ENCODE data around the gene RPP38. TPM values are rescaled to one million over a fixed set of nuclear protein-coding genes. Genes with fewer than 3 reads are reported as not detected.

Gene RPP38
- total and polyA plus RNA-seq, 2 of the 13 experiments (the other 11 are each of a cell fraction or from before 2014, with no cell fraction given), result 11.7 to 16.4 TPM

GRCh38 chr10:15049533-15049932 is 47.6 kb upstream of the RPP38 start (continued):
- TF ChIP-seq ZBTB39 (CRISPR knock-in tag; IDR thresholded peaks at IDR 0.05) (no peak), HMG20B (CRISPR knock-in tag; conservative IDR thresholded peaks at IDR 0.05) (no peak), TRIM22 (IDR thresholded peaks at IDR 0.05) (no peak), U2AF2 (IDR thresholded peaks at IDR 0.05; ENCODE audit: low read depth, low read length) (no peak), HNRNPLL (IDR thresholded peaks at IDR 0.05; ENCODE audit: low read depth, low read length, poor library complexity, severe bottlenecking) (no peak), CREB3 (CRISPR knock-in tag; IDR thresholded peaks at IDR 0.05) (no peak), SUZ12 (IDR thresholded peaks at IDR 0.05; ENCODE audit: low read depth, low read length) (no peak), CAMTA2 (CRISPR knock-in tag; IDR thresholded peaks at IDR 0.05; ENCODE audit: borderline replicate concordance) (no peak), ATF7-NPFF (CRISPR knock-in tag; IDR thresholded peaks at IDR 0.05; ENCODE audit: low read depth) (no peak), ZNF296 (CRISPR knock-in tag; conservative IDR thresholded peaks at IDR 0.05) (no peak), ZNF256 (CRISPR knock-in tag; conservative IDR thresholded peaks at IDR 0.05) (no peak)
